Posterior cingulate gyrus (tissue), 11 donors: ENCODE results near the gene CTTNBP2.
A peak's percentile ranks its signal among the peaks of the same experiment; 100 is the strongest.
"Not testable (repeated sequence)": the region's sequence is repeated elsewhere in the genome, so short reads cannot be mapped to it uniquely, and the experiment has no call there.

Experiments
- DNase-seq, 10 donors: peaks; one replicate each; pipeline versions ENCODE4 v3.0.0 to v3.0.0-alpha.2; 2020 to 2021; ENCODE audit warnings: mixed read lengths in 3 of 10
- intact Hi-C: fragments of 100-400 bp; cut with DNase I; formaldehyde crosslinking; loops from one replicate; pipeline ENCODE4 v1.15.1; 2023

Gene CTTNBP2

DNA sequence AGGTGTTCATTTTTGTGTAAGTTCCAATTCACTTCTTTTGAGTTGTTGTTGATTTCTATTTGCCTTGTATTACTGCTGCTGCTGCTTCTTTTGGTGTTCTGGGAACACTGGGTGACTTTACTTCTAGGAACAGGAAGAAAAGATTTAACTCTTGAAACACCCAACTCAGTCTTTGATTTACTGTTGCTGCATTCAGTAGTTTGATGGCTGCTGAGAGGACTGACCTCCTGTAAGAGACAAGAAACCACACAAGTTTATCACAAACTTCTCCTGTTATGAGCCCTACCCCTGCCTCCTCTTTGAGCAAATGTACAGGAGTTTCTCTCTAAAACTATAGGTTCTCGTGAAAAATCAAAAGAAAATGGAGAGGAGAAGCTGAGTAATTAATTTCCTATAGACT lies 161.7 kb downstream of the CTTNBP2 start:
- intact Hi-C loops = no loop called here
- DNase-seq = no peak

- intact Hi-C loops, DNase-seq: not testable (repeated sequence)
Measured at GRCh38 chr7:117708173-117708572, 165.1 kb downstream of the CTTNBP2 start.

GRCh38 chr7:117707080-117707479 lies 166.2 kb downstream of the CTTNBP2 start:
- intact Hi-C loops = no loop called here
- no peak for DNase-seq

GRCh38 chr7:117706210-117706609 lies 167.0 kb downstream of the CTTNBP2 start:
- intact Hi-C loops = no loop called here
- DNase-seq = no peak

DNA sequence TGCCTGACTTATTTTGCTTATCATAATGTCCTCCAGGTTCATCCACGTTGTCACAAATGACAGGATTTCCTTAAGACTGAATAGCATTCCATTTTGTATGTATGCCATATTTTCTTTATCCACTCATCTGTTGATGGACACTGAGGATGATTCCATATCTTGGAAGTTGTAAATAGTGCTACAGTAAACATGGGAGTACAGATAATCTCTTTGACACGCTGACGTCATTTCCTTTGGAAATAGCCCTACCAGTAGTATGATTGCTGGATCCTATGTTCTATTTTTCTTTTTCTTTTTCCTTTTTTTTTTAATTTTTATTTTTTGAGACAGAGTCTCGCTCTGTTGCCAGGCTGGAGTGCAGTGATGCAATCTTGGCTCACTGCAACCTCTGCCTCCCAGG lies 167.6 kb downstream of the CTTNBP2 start:
- no peak for DNase-seq
- intact Hi-C loops = no loop called here

DNA sequence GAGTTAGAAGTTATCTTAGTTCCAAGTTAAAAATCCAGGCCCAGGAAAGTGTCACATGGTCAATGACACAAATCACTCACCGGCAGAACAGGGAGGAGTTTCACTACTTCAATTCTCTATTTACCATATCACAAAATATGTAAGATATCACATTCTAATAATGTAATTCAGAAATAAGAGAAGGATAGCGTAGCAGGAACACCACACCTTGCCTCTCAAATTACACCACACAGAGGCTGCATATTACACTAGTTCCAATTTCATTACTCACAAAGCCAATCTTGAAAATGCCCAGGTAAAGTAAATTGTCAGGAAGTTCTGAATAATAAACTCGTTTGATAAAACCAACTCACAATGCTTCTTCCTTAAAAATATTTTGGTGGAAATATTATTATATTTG lies 169.2 kb downstream of the CTTNBP2 start:
- intact Hi-C loops = no loop called here
- no peak for DNase-seq

DNA sequence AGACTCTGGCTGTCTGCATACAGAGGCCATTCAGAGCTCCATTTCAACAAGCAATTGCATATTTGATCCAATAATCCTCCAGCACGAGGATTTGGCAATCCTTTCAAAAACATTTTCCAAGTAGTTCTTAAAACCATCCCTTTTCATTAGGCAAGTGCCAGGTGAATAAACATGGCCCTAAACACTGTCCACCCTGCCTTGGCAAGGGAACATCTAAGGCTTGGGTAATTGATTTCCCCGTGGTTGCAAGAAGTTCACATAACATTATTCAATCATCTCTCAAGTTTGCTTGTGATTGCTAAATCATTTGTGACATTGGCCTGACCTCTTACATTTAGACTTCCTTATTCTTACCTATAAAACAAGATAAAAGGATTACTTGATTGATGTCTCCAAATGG lies 175.2 kb downstream of the CTTNBP2 start:
- no peak for DNase-seq
- intact Hi-C loops = no loop called here

DNA sequence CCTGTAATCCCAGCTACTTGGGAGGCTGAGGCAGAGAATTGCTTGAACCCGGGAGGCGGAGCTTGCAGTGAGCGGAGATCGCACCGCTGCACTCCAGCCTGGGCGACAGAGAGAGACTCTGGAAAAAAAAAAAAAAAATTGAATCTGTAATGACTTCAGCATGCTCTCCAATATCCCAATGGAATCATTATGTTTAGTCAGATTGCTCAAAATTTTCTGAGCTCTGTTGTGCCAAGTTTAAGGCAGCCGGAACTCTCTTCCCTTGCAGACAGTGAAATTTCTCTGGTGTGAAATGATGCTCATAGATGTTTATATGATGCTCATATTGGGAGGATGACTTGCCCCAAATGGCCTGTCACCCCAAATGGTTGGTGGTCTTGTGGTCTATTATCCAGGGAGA lies 180.9 kb downstream of the CTTNBP2 start:
- no peak for DNase-seq
- intact Hi-C loops = no loop called here

DNA sequence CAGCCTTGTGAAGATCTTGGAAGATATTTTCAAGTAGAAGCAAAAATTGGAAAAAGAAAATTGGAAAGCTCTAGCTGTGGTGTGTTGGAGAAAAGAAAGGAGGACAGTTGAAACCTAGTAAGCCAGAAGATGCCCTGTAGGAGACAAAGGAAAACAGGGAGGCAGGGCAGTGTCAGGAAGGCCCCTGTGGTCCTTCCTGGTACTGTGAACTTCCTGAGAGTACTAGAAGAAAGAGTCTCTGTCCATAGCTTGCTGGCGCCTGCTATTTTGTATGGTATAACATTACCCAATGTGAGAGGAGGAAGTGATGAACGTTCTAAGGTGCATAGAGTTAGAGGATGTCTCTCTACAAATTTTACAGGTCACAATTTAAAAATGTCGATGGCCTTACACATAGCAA lies 183.1 kb downstream of the CTTNBP2 start:
- no peak for DNase-seq
- intact Hi-C loops = no loop called here

DNA sequence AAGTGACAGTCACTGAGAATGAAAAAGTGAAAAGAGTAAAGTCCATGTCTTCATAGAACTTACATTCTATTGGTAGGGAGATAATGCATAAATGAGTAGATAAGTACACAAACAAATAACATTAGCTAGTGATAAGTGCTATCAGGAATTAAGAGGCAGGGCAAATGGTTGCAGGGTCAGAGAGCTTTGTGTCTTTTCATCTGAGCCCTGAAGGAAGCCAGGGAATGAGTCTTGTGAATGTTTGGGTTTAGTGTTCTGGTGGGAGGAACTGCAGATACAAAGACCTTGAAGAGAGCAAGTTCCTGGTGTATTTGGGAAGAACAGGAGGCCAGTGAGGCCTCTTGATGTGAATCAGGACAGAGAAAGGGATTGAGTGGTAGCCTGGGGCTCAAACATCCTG lies 183.8 kb downstream of the CTTNBP2 start:
- intact Hi-C loops = no loop called here
- no peak for DNase-seq

DNA sequence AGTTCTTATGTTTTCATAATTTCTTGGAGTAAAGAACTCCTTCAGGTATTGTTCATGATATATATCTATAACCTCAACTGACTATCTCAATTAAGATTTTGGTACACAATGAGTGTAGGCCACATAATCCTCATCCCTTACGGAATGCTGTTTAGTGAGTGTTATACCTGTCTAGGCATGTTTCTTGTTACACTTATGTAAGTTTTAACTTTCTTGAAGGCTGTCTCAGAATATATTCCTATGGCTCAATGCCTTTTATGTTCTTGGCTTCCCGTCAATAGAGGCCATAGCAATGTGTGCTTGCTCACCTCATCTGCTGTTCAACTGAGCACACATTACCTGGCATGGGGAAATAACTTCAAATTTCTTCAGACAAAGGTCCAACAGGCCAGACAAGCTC lies 185.1 kb downstream of the CTTNBP2 start:
- intact Hi-C loops = no loop called here

DNA sequence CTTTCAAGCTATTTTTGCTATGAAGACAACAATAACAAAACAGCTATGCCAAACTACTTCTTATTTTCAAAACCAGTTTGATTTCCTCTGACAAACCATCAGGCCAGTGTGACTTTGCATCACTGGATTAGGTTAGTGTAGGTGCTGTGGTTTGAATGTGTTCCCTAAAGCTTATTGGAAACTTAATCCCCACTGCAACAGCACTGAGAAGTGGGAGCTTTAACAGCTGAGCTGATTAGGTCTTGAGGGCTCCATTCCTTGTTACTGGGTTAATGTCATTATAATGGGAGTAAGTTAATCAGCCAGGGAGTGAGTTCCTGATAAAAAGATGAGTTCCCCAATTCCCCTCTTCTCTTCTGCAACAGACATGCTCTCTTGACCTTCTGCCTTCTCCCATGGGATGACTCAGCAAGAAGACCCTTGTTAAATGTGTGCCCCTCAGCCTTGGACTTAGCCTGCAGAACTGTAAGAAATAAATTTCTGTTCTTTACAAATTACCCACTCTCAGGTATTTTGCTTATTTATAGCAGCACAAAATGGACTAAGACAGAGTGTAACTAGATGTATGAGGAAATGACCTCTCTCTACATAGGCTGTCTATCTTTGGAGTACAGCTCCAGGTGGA lies 186.8 kb downstream of the CTTNBP2 start:
- intact Hi-C loops = no loop called here
- no peak for DNase-seq

More for the DNA sequence above, 185.1 kb downstream of the CTTNBP2 start:
- no peak for DNase-seq

GRCh38 chr7:117685795-117686194 lies 187.4 kb downstream of the CTTNBP2 start:
- no peak for DNase-seq

DNA sequence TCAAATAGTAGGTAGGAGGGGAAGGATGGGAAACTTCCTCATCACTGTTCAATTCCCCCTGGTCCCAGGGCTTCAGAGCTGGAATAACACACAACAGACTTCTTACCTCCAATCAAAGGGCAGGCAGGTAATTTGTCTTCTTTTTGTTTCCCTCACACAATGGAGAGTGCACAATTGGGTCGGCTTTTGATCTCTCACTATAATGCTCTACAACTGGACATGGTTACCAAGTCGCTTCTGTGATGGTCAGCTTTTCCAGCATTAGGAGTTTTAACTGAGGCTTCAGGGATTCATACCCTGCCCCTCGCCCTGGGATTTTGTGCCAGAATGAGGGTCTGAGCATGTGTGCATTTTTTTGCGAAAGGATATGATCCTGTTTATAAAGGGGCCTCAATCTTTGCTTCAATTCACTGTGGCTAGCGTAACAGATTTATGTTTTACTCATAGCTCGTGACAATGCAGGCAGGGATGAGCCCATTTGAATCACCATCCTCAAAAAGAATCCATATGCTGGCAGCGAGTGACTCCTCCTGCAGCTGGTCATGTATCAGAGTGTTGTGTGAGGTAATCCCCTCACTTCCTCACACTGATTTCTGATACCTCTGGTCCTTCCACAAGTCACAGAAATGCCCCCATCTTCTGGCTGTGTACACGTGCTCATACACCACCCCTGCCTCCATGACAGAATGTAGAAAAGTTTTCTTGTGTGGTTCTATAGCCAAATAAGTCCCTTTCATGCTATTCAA lies 189.6 kb downstream of the CTTNBP2 start:
- DNase-seq = peak in 1 of 10 donors; percentile 36
- intact Hi-C loops = no loop called here

More at GRCh38 chr7:117685795-117686194, 187.4 kb downstream of the CTTNBP2 start:
- intact Hi-C loops = no loop called here

DNA sequence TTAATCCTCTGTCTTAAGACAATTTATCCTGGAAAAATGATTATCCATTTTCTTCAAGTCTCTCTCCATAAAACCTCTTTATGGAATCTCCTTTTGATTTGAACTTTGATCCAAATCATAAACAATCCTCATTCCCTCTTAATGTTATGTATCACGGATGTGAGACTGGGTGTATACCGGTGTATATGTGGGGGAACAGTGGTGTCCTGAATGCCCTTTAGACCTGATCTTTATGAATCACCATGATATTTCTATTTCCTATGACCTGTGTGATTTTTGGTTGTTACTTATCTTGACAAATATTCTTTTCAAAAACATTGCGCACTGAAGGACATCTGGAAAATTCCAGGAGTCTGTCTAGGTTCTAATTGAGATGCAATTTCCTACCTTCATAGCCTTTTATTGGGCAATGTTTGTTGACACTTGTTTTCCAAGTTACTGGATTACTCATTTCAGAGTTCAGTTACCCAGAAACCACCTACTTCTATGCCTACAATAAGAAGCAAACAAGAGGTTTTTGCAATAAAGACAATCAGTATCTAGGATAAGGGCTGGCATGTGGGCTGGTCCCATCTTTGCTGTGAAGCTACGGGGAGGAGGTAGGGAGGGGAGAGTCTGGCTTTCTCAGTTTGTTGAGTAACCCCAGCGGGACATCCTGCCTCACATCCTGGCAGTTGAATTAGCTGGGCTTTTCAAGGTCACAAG lies 190.4 kb downstream of the CTTNBP2 start:
- intact Hi-C loops = no loop called here
- no peak for DNase-seq

GRCh38 chr7:117679120-117679519 lies 194.1 kb downstream of the CTTNBP2 start:
- no peak for DNase-seq
- intact Hi-C loops = no loop called here

GRCh38 chr7:117675497-117676435 lies 197.5 kb downstream of the CTTNBP2 start:
- DNase-seq = no peak
- intact Hi-C loops = no loop called here

- DNase-seq = no peak
- intact Hi-C loops = loop anchor here (5.0 kb wide), 2 partner anchors 217 to 433 kb away; no protein-coding TSS in a partner anchor
Measured at GRCh38 chr7:117674617-117675016, 198.6 kb downstream of the CTTNBP2 start.

DNA sequence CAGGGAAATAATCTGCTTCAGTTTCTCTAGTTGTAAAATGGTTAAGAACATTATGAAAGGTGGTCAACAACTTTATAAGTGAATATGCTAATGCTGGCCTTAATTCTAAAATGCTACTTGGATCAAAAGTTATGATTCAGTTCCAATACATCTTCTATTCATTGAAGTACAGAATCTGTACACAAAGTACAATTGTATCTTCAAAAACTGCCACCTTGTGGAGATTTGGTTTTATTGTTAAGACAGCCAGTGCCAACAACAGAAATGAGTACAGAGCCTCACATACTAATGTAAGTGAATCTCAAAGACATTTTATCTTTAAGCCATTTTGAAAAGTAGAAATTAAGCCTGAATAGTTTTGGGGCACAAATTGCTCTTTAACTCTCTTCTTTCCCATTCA lies 199.4 kb downstream of the CTTNBP2 start:
- intact Hi-C loops = loop anchor here (5.0 kb wide), 2 partner anchors 217 to 433 kb away; no protein-coding TSS in a partner anchor

GRCh38 chr7:117673367-117673766 lies 199.9 kb downstream of the CTTNBP2 start:
- intact Hi-C loops = loop anchor here (5.0 kb wide), 2 partner anchors 216 to 434 kb away; no protein-coding TSS in a partner anchor
- DNase-seq = peak; percentile 39 to 91 (median 60)

More for the DNA sequence above, 199.4 kb downstream of the CTTNBP2 start:
- DNase-seq = no peak
